HG03432 (cell line): ENCODE data around the gene APBA2.
"Not testable (repeated sequence)": the region's sequence is repeated elsewhere in the genome, so short reads cannot be mapped to it uniquely, and the experiment has no call there.

Experiments
- ATAC-seq: cut with Tn5 transposase; IDR thresholded peaks from one replicate; pipeline ENCODE4 v1.9.1; 2021; ENCODE audit warnings: mild to moderate bottlenecking, moderate library complexity; ENCODE audit not compliant: unreplicated experiment

The APBA2 gene

GRCh38 chr15:29031502-29032228 lies 145.9 kb downstream of the APBA2 start:
- no peak for ATAC-seq

GRCh38 chr15:29032229-29032625 lies 146.5 kb downstream of the APBA2 start:
- no peak for ATAC-seq

GRCh38 chr15:29032751-29033150 lies 147.0 kb downstream of the APBA2 start:
- no peak for ATAC-seq

GRCh38 chr15:29034151-29034550 lies 148.4 kb downstream of the APBA2 start:
- no peak for ATAC-seq

GRCh38 chr15:29034593-29035335 lies 149.0 kb downstream of the APBA2 start:
- no peak for ATAC-seq

GRCh38 chr15:29035336-29036285 lies 149.8 kb downstream of the APBA2 start:
- ATAC-seq = no peak

GRCh38 chr15:29037997-29038705 lies 152.4 kb downstream of the APBA2 start:
- ATAC-seq = no peak

- no peak for ATAC-seq
These were observed 153.9 kb downstream of the APBA2 start for GRCh38 chr15:29039466-29040369.

- ATAC-seq = no peak
These were observed 154.6 kb downstream of the APBA2 start for GRCh38 chr15:29040370-29040751.

GRCh38 chr15:29043736-29044502 lies 158.1 kb downstream of the APBA2 start:
- no peak for ATAC-seq

- ATAC-seq = no peak
These were observed 158.7 kb downstream of the APBA2 start for GRCh38 chr15:29044503-29044901.

GRCh38 chr15:29045161-29045560 lies 159.4 kb downstream of the APBA2 start:
- ATAC-seq = not testable (repeated sequence)

GRCh38 chr15:29045717-29046116 lies 159.9 kb downstream of the APBA2 start:
- ATAC-seq = no peak

GRCh38 chr15:29046281-29046810 lies 160.6 kb downstream of the APBA2 start:
- no peak for ATAC-seq

GRCh38 chr15:29046977-29047376 lies 161.2 kb downstream of the APBA2 start:
- no peak for ATAC-seq

GRCh38 chr15:29048011-29048410 lies 162.2 kb downstream of the APBA2 start:
- ATAC-seq = no peak

GRCh38 chr15:29050870-29051269 lies 165.1 kb downstream of the APBA2 start:
- ATAC-seq = no peak

GRCh38 chr15:29051422-29051821 lies 165.6 kb downstream of the APBA2 start:
- ATAC-seq = no peak

- ATAC-seq = no peak
These were observed 167.2 kb downstream of the APBA2 start for GRCh38 chr15:29053006-29053405.
